Neural progenitor cell (in vitro differentiated cells): ENCODE data around the gene CIB4. TPM values are rescaled to one million over a fixed set of nuclear protein-coding genes. Genes with fewer than 3 reads are reported as not detected.

Experiments
- DNase-seq: peaks from one replicate; pipeline ENCODE4 v3.0.0-alpha.2; 2016; ENCODE audit warnings: low spot score
- H2AFZ ChIP-seq: fragments of 200-600 bp; sonication (generic); replicated peaks from 2 replicates; pipeline ENCODE4 v1.6.1; 2016; ENCODE audit warnings: antibody characterized with exemption
- H3F3A ChIP-seq: fragments of 200-600 bp; sonication (generic); 2 replicates; pipeline ENCODE4 v1.6.1; 2016; ENCODE audit warnings: antibody characterized with exemption, low read depth
- H3K27ac ChIP-seq: fragments of 200-600 bp; sonication (generic); 2 replicates; pipeline ENCODE4 v1.5.1; 2016; ENCODE audit warnings: mild to moderate bottlenecking
- H3K27me3 ChIP-seq: fragments of 200-600 bp; sonication (generic); 2 replicates; pipeline ENCODE4 v1.6.1; 2016; ENCODE audit warnings: mild to moderate bottlenecking, moderate library complexity
- H3K36me3 ChIP-seq: fragments of 200-600 bp; sonication (generic); 2 replicates; pipeline ENCODE4 v1.5.1; 2016
- H3K4me1 ChIP-seq: fragments of 200-600 bp; sonication (generic); 2 replicates; pipeline ENCODE4 v1.6.1; 2016; ENCODE audit warnings: mixed run types
- H3K4me2 ChIP-seq: fragments of 200-600 bp; sonication (generic); 2 replicates; pipeline ENCODE4 v1.6.1; 2016
- H3K4me3 ChIP-seq: fragments of 200-600 bp; sonication (generic); 2 replicates; pipeline ENCODE4 v1.5.1; 2016
- H3K79me2 ChIP-seq: fragments of 200-600 bp; sonication (generic); 2 replicates; pipeline ENCODE4 v1.6.1; 2016; ENCODE audit warnings: low read depth
- H3K9ac ChIP-seq: fragments of 200-600 bp; sonication (generic); 2 replicates; pipeline ENCODE4 v1.6.1; 2016
- H3K9me3 ChIP-seq: fragments of 200-600 bp; sonication (generic); 2 replicates; pipeline ENCODE4 v1.5.1; 2016; ENCODE audit warnings: low read depth
- H4K20me1 ChIP-seq: fragments of 200-600 bp; sonication (generic); 2 replicates; pipeline ENCODE4 v1.6.1; 2016; ENCODE audit warnings: low read depth
- H3K27ac Mint-ChIP-seq: 3 replicates; pipeline ENCODE4 v1.8.0; 2021; ENCODE audit warnings: mixed read lengths
- H3K27me3 Mint-ChIP-seq: 2 replicates; pipeline ENCODE4 v1.8.0; 2022; ENCODE audit warnings: low read depth, mild to moderate bottlenecking, inconsistent platforms, moderate library complexity, mixed read lengths; ENCODE audit not compliant: insufficient read depth
- H3K36me3 Mint-ChIP-seq: 3 replicates; pipeline ENCODE4 v1.8.0; 2021; ENCODE audit warnings: mixed read lengths
- H3K4me1 Mint-ChIP-seq: 3 replicates; pipeline ENCODE4 v1.8.0; 2021; ENCODE audit warnings: mixed read lengths
- H3K4me3 Mint-ChIP-seq: 3 replicates; pipeline ENCODE4 v1.8.0; 2021; ENCODE audit warnings: mild to moderate bottlenecking, moderate library complexity, mixed read lengths
- H3K9me3 Mint-ChIP-seq: 3 replicates; pipeline ENCODE4 v1.8.0; 2020; ENCODE audit warnings: mixed read lengths
- EZH2 ChIP-seq: fragments of 200-600 bp; sonication (generic); IDR thresholded peaks from 2 replicates; pipeline ENCODE4 v1.6.1; 2017; ENCODE audit warnings: antibody characterized with exemption, mild to moderate bottlenecking, moderate library complexity
- EZH2phosphoT487 ChIP-seq: fragments of 200-600 bp; sonication (generic); IDR thresholded peaks from 2 replicates; pipeline ENCODE4 v1.6.1; 2017; ENCODE audit warnings: antibody characterized with exemption
- total RNA-seq: library from RNA; depleted of rRNA; stranded (reverse); fragments of >200 nt; gene quantifications from 2 replicates; pipeline ENCODE4 v1.2.3, GENCODE V29; 2015; ENCODE audit warnings: low replicate concordance
- TF ChIP-seq, protein P1 (sequence below): fragments of 200-600 bp; sonication (generic); IDR thresholded peaks from 2 replicates; pipeline ENCODE4 v1.5.1; 2017; ENCODE audit warnings: antibody characterized with exemption, mild to moderate bottlenecking

The CIB4 gene
- total RNA-seq, 1 donor from 2014 or later, result not detected

DNA sequence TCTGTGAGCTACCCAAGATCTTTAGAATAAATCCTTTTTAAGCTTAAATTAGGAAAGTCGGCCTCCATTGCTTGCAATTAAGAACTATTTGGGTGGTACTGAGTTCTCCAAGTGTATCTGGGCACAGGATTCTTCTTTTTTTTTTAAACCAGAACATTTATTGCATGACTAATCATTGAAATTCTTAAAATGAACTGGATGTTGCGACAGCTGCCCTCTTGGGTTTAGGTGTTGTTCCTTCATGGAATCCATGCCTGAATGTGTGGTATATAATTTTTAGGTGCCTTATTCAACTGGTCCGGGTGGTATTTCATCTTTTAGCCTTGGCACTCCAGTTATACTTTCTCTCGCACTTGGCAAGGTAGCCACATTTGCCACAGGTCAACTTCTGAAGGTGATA lies 36.9 kb upstream of the CIB4 start:
- Histone ChIP-seq H2AFZ (no peak overlapping the region), H3K9me3 (no peaks in the 10 kb centered on the region)
- TF ChIP-seq EZH2phosphoT487, result no peak
- TF ChIP-seq, protein P1, sequence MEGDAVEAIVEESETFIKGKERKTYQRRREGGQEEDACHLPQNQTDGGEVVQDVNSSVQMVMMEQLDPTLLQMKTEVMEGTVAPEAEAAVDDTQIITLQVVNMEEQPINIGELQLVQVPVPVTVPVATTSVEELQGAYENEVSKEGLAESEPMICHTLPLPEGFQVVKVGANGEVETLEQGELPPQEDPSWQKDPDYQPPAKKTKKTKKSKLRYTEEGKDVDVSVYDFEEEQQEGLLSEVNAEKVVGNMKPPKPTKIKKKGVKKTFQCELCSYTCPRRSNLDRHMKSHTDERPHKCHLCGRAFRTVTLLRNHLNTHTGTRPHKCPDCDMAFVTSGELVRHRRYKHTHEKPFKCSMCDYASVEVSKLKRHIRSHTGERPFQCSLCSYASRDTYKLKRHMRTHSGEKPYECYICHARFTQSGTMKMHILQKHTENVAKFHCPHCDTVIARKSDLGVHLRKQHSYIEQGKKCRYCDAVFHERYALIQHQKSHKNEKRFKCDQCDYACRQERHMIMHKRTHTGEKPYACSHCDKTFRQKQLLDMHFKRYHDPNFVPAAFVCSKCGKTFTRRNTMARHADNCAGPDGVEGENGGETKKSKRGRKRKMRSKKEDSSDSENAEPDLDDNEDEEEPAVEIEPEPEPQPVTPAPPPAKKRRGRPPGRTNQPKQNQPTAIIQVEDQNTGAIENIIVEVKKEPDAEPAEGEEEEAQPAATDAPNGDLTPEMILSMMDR, result no peak
- no peak for TF ChIP-seq EZH2

DNA sequence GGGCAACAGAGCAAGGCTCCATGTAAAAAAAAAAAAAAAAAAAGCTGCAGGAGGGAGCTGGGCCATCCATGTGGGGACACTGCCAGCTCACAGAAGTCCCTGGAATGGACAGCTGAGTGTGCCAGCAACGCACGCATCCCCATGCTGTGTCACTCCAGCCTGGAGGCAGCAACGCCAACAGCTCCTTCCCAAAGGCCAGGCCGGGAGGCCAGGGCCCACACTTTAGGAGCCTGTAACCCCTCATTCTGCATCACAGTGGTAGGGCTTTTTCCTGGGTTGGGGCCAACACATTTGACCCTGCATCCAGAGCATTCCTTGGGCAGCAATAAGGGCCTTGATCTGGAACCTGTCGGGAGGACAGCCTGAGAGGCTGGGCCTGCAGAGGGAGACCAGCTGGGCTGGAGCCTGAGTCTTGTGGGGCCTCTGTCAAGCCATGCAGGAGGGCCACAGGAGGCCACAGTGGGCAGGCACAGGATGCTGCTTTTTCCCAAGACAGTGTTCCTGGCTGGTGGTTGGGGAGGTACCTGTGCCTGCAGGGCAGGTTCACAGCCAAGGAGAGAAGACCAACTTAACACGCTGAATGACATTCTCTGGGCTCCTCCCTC lies 34.6 kb upstream of the CIB4 start:
- DNase-seq, result no peak
- Histone ChIP-seq H3K27me3 (peaks cover 4% of the 10 kb centered on the region), H3K4me3 (no peak overlapping the region), H4K20me1 (no peaks in the 10 kb centered on the region), H3K4me1 (peaks cover 4% of the 10 kb centered on the region), H3F3A (no peaks in the 10 kb centered on the region), H3K9ac (no peak overlapping the region), H2AFZ (no peak overlapping the region), H3K36me3 (no peaks in the 10 kb centered on the region), H3K9me3 (no peaks in the 10 kb centered on the region), H3K79me2 (no peaks in the 10 kb centered on the region), H3K4me2 (no peak overlapping the region), H3K27ac (no peak overlapping the region)
- Mint-ChIP-seq H3K4me1 (peaks cover 7% of the 10 kb centered on the region), H3K4me3 (no peak overlapping the region), H3K9me3 (peaks cover 14% of the 10 kb centered on the region), H3K36me3 (no peaks in the 10 kb centered on the region), H3K27ac (no peak overlapping the region), H3K27me3 (peaks cover 4% of the 10 kb centered on the region)
- TF ChIP-seq EZH2, result no peak

More for the DNA sequence above, 36.9 kb upstream of the CIB4 start:
- H3K9me3 Mint-ChIP-seq, result peaks cover 14% of the 10 kb centered on the region
- Histone ChIP-seq H3K4me2 (no peak overlapping the region), H3F3A (no peaks in the 10 kb centered on the region), H3K27me3 (peaks cover 4% of the 10 kb centered on the region), H4K20me1 (no peaks in the 10 kb centered on the region), H3K27ac (no peak overlapping the region), H3K4me3 (no peak overlapping the region), H3K9ac (no peak overlapping the region), H3K79me2 (no peaks in the 10 kb centered on the region), H3K36me3 (no peaks in the 10 kb centered on the region), H3K4me1 (no peaks in the 10 kb centered on the region)
- H3K27me3 Mint-ChIP-seq, result peaks cover 5% of the 10 kb centered on the region
- no peak for DNase-seq
- peaks cover 3% of the 10 kb centered on the region for H3K4me1 Mint-ChIP-seq
- H3K4me3 Mint-ChIP-seq, result no peak overlapping the region
- no peaks in the 10 kb centered on the region for H3K36me3 Mint-ChIP-seq
- H3K27ac Mint-ChIP-seq, result no peak overlapping the region

DNA sequence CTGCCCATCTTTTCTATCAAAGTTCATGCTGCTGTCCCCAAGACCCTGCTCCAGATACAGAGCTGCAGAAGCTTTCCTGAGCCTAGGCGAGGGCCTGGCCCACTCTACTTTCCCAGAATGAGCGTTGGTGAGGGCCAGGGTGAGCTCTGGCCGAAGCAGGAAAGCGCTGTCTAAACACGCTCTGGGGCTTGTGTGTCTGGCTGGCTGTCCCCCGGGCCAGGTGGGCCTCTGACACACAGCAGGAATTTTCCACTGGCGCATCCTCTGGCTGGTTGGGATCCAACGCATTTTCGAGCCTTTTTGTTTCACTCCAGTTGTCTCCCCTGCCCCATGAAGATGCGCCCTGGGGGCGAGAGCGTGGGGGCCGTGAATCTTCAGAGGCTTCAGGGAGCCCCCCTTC lies 33.6 kb upstream of the CIB4 start:
- TF ChIP-seq EZH2phosphoT487 (no peak), EZH2 (no peak)
- TF ChIP-seq, protein P1, result no peak

DNA sequence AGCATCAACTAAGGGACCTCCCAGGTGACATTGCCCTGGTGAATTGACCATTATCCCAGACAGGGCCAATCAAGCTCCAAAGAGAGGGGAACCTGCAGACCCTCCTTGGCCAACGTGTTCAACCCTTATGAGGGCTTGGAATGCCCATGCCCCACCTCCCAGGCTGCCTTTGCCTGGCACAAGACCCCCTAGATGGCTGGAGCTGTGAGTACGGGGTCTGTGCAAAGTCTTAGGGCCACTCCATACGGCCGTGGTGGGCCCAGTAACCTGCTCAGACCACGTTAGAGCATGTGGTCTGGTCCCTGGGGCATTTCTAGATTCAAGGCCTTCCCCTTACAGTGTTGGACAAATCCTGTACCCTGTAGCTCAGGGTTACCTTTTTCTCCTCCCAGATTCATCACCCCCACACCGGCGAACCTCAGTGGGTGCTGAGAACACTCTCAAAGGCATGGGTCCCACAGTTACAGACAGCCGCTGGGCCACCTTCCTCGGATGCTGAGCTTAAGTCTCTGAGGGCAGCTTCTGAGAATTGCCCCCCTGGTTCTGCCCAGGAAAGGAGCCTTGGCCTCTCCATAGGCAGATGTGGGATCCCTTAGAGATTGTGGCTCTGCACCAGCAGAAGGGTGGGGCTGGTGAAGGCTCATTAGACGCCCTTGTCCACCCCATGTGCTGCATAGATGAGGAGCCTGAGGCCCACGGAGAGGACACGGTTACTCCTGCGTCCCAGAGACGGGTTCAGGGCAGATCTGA lies 33.0 kb upstream of the CIB4 start:
- Mint-ChIP-seq H3K9me3 (peaks cover 14% of the 10 kb centered on the region), H3K4me1 (peaks cover 7% of the 10 kb centered on the region), H3K36me3 (no peaks in the 10 kb centered on the region), H3K27ac (no peak overlapping the region), H3K27me3 (peaks cover 2% of the 10 kb centered on the region), H3K4me3 (no peak overlapping the region)
- Histone ChIP-seq H4K20me1 (no peaks in the 10 kb centered on the region), H3K9ac (no peak overlapping the region), H3K27ac (no peak overlapping the region), H3K9me3 (no peaks in the 10 kb centered on the region), H3F3A (no peaks in the 10 kb centered on the region), H3K79me2 (no peaks in the 10 kb centered on the region), H2AFZ (no peak overlapping the region), H3K4me1 (peaks cover 4% of the 10 kb centered on the region), H3K4me2 (no peak overlapping the region), H3K4me3 (no peak overlapping the region), H3K36me3 (no peaks in the 10 kb centered on the region), H3K27me3 (peaks cover 4% of the 10 kb centered on the region)
- no peak for DNase-seq
- TF ChIP-seq EZH2 (no peak), EZH2phosphoT487 (no peak)
- TF ChIP-seq, protein P1, result no peak

More for the DNA sequence above, 33.6 kb upstream of the CIB4 start:
- peaks cover 4% of the 10 kb centered on the region for H3K4me1 ChIP-seq
- no peak for DNase-seq
- H3K79me2 ChIP-seq, result no peaks in the 10 kb centered on the region
- no peak overlapping the region for H3K27ac ChIP-seq
- Mint-ChIP-seq H3K4me1 (peaks cover 7% of the 10 kb centered on the region), H3K36me3 (no peaks in the 10 kb centered on the region), H3K4me3 (no peak overlapping the region), H3K27me3 (peaks cover 4% of the 10 kb centered on the region), H3K9me3 (peaks cover 14% of the 10 kb centered on the region), H3K27ac (no peak overlapping the region)
- H3K9me3 ChIP-seq, result no peaks in the 10 kb centered on the region
- H3K36me3 ChIP-seq, result no peaks in the 10 kb centered on the region
- H3K27me3 ChIP-seq, result peaks cover 4% of the 10 kb centered on the region
- H3K4me2 ChIP-seq, result no peak overlapping the region
- H3F3A ChIP-seq, result no peaks in the 10 kb centered on the region
- H4K20me1 ChIP-seq, result no peaks in the 10 kb centered on the region
- no peak overlapping the region for H3K9ac ChIP-seq
- no peak overlapping the region for H2AFZ ChIP-seq
- no peak overlapping the region for H3K4me3 ChIP-seq
